ENCODE measurements around the gene ELMO3.

The ELMO3 gene

GRCh38 chr16:67242138-67242730 is 43.3 kb downstream of the ELMO3 start:
- DNase-seq (ENCODE audit: low read depth in 2 of 2), result no peak

DNA sequence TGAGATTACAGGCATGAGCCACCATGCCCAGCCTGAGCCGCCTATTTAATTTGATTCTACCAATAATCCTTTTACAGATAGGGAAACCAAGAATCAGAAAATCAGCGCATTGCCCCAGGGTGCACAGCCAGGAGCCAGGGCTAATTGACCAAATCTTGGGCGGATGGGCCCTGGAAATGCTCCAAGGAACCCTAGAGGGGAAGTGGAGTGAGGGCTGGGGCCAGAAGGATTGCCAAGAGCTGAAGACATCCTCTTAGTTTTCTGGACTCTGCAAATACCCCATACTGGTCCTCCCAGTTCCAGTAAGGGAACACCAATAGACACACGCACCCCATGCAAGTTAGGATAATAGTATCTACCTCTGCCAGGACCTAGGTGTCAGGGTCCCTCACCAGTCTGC is 44.5 kb downstream of the ELMO3 start:
- no peak for DNase-seq (ENCODE audit: low read depth in 2 of 2)

GRCh38 chr16:67244387-67245185 is 45.7 kb downstream of the ELMO3 start:
- peak; percentile 73 to 75 for DNase-seq (ENCODE audit: low read depth in 2 of 2)

DNA sequence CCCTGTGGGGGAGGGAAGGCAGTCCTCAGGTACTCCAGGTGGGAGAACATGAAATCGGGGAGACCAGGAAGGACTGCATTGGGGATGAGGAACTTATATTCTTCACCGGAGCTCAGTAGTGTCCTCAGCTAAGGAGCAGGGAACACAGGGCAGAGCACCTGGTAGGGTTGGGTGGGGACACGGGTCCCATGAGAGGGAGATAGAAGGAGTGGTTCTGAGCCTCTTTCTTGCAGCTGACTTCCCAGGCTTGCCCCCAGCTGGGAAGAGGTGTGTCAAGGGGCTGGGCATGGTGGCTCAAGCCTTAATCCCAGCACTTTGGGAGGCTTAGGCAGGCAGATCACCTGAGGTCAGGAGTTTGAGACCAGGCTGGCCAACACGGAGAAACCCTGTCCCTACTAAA is 46.3 kb downstream of the ELMO3 start:
- DNase-seq (ENCODE audit: low read depth in 2 of 2), result no peak

GRCh38 chr16:67245674-67246080 is 46.7 kb downstream of the ELMO3 start:
- no peak for DNase-seq (ENCODE audit: low read depth in 2 of 2)

- peak in 1 of 2 donors; percentile 44 for DNase-seq (ENCODE audit: low read depth in 2 of 2)
These were observed 47.3 kb downstream of the ELMO3 start for GRCh38 chr16:67246081-67246755.

DNA sequence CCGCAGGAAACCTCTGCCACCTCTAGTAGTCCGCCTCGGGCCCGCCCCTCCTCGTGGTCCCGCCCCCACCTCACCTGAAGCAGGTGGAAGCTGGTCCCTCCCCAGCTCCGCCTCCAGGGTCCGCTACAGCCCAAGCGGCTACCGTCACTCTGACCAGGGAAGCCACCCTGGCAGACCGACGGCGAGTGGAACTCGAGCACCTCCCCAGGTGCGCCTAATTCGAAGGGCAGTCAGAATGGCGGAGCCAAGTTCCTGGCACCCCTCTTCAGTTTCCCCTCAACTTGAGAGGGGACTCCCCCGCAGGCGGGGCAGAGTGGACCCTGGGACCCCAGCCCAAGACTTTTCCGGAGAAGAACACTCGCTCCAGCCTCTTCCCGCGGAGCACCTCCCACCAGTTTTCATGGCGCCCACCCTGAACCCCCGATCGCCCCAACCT is 47.8 kb downstream of the ELMO3 start:
- peak in 1 of 2 donors; percentile 18 for DNase-seq (ENCODE audit: low read depth in 2 of 2)

GRCh38 chr16:67247192-67248072 is 48.5 kb downstream of the ELMO3 start, which contains the start of gene FHOD1:
Gene FHOD1 (minus strand): TSS chr16:67247481. CDS start chr16:67247410, 71 bp downstream.
- DNase-seq (ENCODE audit: low read depth in 2 of 2), result peak; percentile 95 to 99

- DNase-seq (ENCODE audit: low read depth in 2 of 2), result no peak
These were observed 49.1 kb downstream of the ELMO3 start for GRCh38 chr16:67248073-67248400.

- peak in 1 of 2 donors; percentile 19 for DNase-seq (ENCODE audit: low read depth in 2 of 2)
These were observed 49.7 kb downstream of the ELMO3 start, which contains the start of gene SLC9A5 for GRCh38 chr16:67248401-67249177. Gene SLC9A5 (plus strand): TSS chr16:67248979. CDS start chr16:67249015, 36 bp downstream.

- DNase-seq (ENCODE audit: low read depth in 2 of 2), result no peak
These were observed 50.5 kb downstream of the ELMO3 start for GRCh38 chr16:67249178-67250044.

- no peak for DNase-seq (ENCODE audit: low read depth in 2 of 2)
These were observed 51.1 kb downstream of the ELMO3 start for GRCh38 chr16:67250045-67250327.

GRCh38 chr16:67252609-67253497 is 53.9 kb downstream of the ELMO3 start:
- no peak for DNase-seq (ENCODE audit: low read depth in 2 of 2)

All from stimulated activated CD4-positive, alpha-beta T cell treated with anti-CD3 and anti-CD28 coated beads, Interleukin-15, amount 100 ng/mL, for 48 hours (primary cell).